A172 (cell line): Measurements from ENCODE around the gene KCNK18. TPM values are rescaled to one million over a fixed set of nuclear protein-coding genes. Genes with fewer than 3 reads are reported as not detected.

ENCODE experiments used
- DNase-seq: peaks from one replicate; pipeline ENCODE4 v3.0.0-alpha.2; 2015; ENCODE audit warnings: low spot score
- total RNA-seq: library from RNA; depleted of rRNA; stranded (reverse); fragments of >200 nt; shearing (Covaris generic); gene quantifications from 2 replicates; pipeline ENCODE4 v1.2.3, GENCODE V29; 2014; rRNA removed

KCNK18 gene
- not detected in 2 replicates for total RNA-seq

- no peak for DNase-seq
Observed at GRCh38 chr10:117197189-117197588, at the start of gene KCNK18. TSS of gene KCNK18 (plus strand) at chr10:117197489. CDS start at chr10:117197489, 0 bp downstream.

GRCh38 chr10:117148284-117148683, 49.0 kb upstream of the KCNK18 start:
- no peak for DNase-seq

DNA sequence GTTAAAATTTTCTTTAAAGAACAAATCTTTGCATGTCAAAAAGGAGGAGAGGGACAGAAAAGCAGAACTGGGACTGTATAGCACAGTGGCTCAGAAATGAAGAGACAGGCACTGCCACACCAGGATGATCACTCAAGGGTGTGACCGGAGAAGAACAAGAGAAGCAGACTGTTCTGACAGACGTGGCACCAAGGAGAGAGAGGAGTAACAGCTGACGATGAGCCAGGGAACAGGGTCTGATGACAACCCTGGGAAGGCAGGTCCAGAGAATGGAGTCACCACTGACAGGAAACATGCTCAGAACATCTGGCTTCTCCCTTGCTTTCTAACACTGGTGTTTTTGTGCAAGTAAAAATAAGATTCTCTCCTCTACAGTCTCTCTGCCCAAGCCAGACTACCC, 44.6 kb upstream of the KCNK18 start:
- DNase-seq: no peak

GRCh38 chr10:117158297-117158696, 39.0 kb upstream of the KCNK18 start:
- no peak for DNase-seq

DNA sequence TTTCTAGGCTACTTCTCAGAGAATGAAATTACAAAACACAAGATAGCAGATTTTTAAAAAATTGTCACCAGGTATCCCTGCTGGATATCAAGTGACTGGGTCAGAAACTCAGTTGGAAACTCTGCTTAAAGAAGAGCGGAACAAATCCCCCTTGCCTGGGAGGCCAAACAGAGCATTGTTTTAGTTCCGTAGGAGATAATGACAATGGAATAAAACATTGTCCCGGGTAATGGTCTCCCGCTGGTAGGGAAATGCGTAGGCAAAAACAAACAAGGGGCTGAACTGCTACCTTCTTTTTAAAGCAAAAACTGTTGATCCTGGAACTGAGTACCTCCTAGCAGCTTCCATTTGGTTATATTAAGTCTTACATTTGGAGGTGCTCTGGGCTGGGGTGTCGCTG, 37.9 kb upstream of the KCNK18 start:
- DNase-seq: no peak

- DNase-seq: no peak
Observed at GRCh38 chr10:117160567-117160966, 36.7 kb upstream of the KCNK18 start.

DNA sequence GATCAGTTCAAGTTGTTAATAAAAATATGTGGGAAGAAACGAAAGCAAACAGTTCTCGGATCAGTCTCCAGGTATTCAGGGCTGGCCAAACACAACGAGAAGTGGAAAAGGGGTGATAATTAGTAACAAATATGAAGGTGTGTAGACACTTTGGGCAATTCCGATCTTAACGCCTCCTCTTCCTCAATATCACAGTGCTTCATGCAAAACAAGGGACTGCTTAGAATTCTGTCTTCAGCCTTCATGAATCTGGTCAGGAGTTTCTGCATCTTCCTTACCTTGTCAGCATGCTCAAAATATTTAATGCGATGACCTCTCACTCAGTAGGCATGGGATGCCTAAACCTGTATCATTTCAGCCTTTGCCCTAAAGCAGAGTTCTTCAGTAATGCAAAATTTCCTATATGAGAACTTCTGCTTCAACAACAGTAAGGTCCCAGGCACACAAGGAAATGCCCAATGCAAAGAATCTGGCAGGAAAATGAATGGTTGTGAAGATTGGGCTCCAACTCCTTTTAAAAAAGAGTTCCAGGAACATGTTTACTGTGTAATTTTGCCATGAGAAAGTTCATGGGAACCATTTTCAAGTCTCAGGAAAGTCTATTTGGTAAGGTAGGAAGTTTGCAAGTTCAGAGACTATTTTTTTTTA, 35.8 kb upstream of the KCNK18 start:
- DNase-seq: no peak

- no peak for DNase-seq
Observed at GRCh38 chr10:117162093-117163060, 34.9 kb upstream of the KCNK18 start.

DNA sequence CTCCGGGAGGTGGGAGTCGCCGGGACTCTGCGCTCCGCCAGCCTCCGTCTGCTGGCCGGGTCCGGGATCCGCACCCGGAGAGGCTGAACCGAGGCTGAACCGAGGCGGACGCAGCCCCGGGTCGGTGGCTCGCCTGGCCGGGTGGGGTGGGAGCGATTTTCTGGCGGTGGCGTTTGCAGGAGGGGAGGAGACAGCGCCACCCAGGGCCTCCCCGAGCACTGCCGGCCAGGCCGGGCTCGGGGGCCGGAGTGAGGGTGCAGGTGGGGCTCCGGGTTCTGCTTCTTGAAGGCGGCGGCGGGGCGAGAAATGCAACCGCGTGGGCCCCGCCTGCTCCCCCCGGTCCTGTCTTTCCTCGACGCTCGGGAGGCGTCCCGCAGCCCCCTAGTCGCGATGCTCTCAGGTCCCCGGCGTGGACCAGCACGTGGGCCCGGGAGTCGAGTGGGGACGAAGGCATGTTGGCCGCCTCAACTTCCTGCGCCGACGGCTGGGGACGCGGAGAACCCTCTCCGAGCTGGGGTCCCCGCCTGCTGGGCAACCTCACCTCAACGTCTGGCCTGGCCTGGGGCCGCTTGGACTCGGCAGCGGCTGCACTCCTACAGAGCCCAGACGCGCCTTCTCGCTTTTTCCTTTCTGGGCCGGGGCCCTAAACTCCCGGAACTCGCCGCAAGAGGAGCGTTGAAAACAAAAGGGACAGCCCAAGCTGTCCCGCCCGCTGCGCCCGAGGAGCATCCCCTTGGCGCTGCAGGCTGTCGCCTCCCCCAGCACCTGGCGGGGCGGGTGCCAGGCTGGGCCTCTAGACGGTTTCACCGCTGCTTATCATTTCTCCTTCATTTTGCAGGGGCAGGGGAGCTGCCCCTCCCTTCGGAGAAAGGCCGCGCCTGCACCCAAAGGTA, 34.0 kb upstream of the KCNK18 start:
- no peak for DNase-seq

- DNase-seq: no peak
Observed at GRCh38 chr10:117163954-117164548, 33.2 kb upstream of the KCNK18 start.

GRCh38 chr10:117164592-117165537, 32.4 kb upstream of the KCNK18 start:
- DNase-seq: no peak

DNA sequence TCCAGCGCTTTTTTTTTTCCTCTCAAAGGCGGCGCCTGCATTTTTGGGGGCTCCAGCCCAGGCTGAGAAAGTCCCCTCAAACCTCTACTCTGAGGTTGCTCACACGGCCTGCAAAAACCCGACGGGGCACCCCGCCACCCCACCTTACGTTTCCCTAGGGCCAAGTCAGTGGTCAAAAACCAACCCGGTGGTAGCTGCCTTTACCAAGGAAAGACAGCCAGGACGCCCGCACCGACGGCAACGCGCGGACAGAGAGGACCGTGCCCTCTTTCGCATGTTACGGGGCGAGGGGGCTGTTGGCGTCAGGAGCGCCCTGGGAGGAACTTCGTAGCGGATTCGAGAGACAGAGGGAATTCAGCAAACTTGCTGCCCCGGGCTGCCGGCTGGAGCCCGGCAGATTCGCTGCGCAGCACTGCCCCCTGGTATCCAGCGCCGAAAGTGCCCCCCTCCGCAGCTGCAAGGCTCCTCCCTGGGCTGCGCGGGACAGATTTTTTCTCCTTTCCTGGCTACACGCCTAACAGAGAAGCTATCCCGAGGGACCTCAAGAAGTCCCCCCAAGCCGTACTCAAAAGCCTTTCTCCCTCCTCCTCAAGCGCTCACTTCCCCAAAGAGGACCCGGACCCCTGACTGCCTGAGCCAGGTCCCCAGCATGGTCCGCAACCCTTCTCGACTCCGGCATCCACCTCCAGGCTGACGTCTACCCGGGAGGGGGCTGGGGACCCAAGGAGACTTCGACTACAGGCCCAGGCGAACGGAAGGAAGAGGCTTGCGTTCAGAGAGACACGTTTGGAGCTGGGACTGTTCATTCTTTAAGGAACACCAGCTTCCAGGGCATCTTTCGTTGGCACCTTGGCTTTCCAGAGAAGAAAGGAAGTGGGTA, 31.5 kb upstream of the KCNK18 start:
- DNase-seq: no peak

- DNase-seq: no peak
Observed at GRCh38 chr10:117166418-117167345, 30.6 kb upstream of the KCNK18 start.

DNA sequence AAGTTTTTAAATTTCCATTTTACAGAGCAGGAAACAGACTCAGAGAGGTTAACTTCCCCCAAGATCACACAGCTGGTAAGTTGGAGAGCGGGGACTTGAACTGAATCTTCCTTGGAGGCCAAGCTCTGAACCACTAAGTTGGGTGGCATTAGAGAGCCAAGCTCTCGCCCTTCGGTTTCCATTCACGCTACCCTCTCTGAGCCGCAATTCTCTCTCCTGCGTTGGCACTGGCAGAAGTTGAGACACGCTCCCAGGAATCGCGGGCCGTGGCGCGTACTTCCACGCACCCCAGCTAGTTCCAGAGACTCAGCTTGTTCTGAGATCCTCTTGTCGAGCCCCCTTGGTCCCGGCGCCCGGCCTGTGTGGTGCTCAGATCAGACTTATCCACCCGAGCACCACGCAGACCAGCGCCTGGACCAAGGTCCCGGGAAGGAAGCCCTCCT, 29.9 kb upstream of the KCNK18 start:
- no peak for DNase-seq

- DNase-seq: no peak
Observed at GRCh38 chr10:117167789-117168674, 29.3 kb upstream of the KCNK18 start.

- DNase-seq: no peak
Observed at GRCh38 chr10:117168729-117169128, 28.6 kb upstream of the KCNK18 start.

GRCh38 chr10:117169480-117169879, 27.8 kb upstream of the KCNK18 start:
- no peak for DNase-seq
